ENCODE data around the gene MTCH1.
A peak's percentile ranks its signal among the peaks of the same experiment; 100 is the strongest.

MTCH1 gene

GRCh38 chr6:36989264-36989663, 3.3 kb upstream of the MTCH1 start:
- Mint-ChIP-seq H3K27me3 (ENCODE audit: low read depth) (peaks cover 23% of the 10 kb centered on the region), H3K4me1 (ENCODE audit: low read depth) (peaks cover 13% of the 10 kb centered on the region), H3K9me3 (no peaks in the 10 kb centered on the region), H3K27ac (no peak overlapping the region), H3K4me3 (no peak overlapping the region), H3K36me3 (ENCODE audit: low read depth) (no peaks in the 10 kb centered on the region)
- no peak for DNase-seq (ENCODE audit: low spot score)

- Mint-ChIP-seq H3K36me3 (ENCODE audit: low read depth) (peaks cover 4% of the 10 kb centered on the region), H3K9me3 (no peaks in the 10 kb centered on the region), H3K4me1 (ENCODE audit: low read depth) (peaks cover 17% of the 10 kb centered on the region), H3K27ac (peak overlapping the region; percentile 98), H3K27me3 (ENCODE audit: low read depth) (peaks cover 9% of the 10 kb centered on the region), H3K4me3 (peak overlapping the region; percentile 99)
- no peak for DNase-seq (ENCODE audit: low spot score)
Measured at GRCh38 chr6:36986704-36987047, 680 bp upstream of the MTCH1 start.

DNA sequence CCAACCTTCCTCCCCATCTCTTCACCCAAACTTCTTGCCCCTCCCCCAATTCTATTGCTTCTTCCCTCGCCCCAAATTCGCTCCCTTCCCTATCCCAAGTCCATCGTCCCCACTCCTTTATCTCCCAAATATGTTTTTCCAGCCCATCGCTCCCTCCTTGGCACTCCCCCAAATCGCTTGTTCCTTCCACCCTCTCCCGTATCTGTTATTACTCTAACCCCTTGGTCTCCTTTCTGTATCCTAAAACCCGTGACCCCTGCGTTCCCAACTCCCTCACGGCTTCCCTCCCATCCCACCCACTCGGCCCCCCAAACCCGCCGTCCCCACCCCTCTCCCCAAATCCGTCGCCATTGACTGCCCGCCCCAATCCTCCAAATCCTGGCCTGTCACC, 584 bp downstream of the MTCH1 start:
- Mint-ChIP-seq H3K4me3 (no peak overlapping the region), H3K9me3 (no peaks in the 10 kb centered on the region), H3K27ac (no peak overlapping the region), H3K36me3 (ENCODE audit: low read depth) (peaks cover 7% of the 10 kb centered on the region), H3K27me3 (ENCODE audit: low read depth) (peaks cover 2% of the 10 kb centered on the region), H3K4me1 (ENCODE audit: low read depth) (peaks cover 25% of the 10 kb centered on the region)
- no peak for DNase-seq (ENCODE audit: low spot score)

GRCh38 chr6:36984581-36985416, 1.2 kb downstream of the MTCH1 start:
- H3K9me3 Mint-ChIP-seq = no peaks in the 10 kb centered on the region
- H3K36me3 Mint-ChIP-seq (ENCODE audit: low read depth) = peaks cover 9% of the 10 kb centered on the region
- DNase-seq (ENCODE audit: low spot score) = peak; percentile 37
- peaks cover 2% of the 10 kb centered on the region for H3K27me3 Mint-ChIP-seq (ENCODE audit: low read depth)
- H3K4me1 Mint-ChIP-seq (ENCODE audit: low read depth) = peaks cover 28% of the 10 kb centered on the region
- H3K4me3 Mint-ChIP-seq = no peak overlapping the region
- H3K27ac Mint-ChIP-seq = no peak overlapping the region

GRCh38 chr6:36983538-36983937, 2.5 kb downstream of the MTCH1 start:
- no peak overlapping the region for H3K27ac Mint-ChIP-seq
- peaks cover 37% of the 10 kb centered on the region for H3K4me1 Mint-ChIP-seq (ENCODE audit: low read depth)
- no peak for DNase-seq (ENCODE audit: low spot score)
- no peaks in the 10 kb centered on the region for H3K9me3 Mint-ChIP-seq
- peaks cover 15% of the 10 kb centered on the region for H3K36me3 Mint-ChIP-seq (ENCODE audit: low read depth)
- no peak overlapping the region for H3K4me3 Mint-ChIP-seq
- no peaks in the 10 kb centered on the region for H3K27me3 Mint-ChIP-seq (ENCODE audit: low read depth)

- H3K4me3 Mint-ChIP-seq = no peak overlapping the region
- peaks cover 38% of the 10 kb centered on the region for H3K36me3 Mint-ChIP-seq (ENCODE audit: low read depth)
- DNase-seq (ENCODE audit: low spot score) = no peak
- no peaks in the 10 kb centered on the region for H3K27me3 Mint-ChIP-seq (ENCODE audit: low read depth)
- H3K27ac Mint-ChIP-seq = no peak overlapping the region
- no peaks in the 10 kb centered on the region for H3K9me3 Mint-ChIP-seq
- H3K4me1 Mint-ChIP-seq (ENCODE audit: low read depth) = peaks cover 26% of the 10 kb centered on the region
Measured at GRCh38 chr6:36980876-36981619, 4.9 kb downstream of the MTCH1 start.

- Mint-ChIP-seq H3K27me3 (ENCODE audit: low read depth) (no peaks in the 10 kb centered on the region), H3K9me3 (no peaks in the 10 kb centered on the region), H3K36me3 (ENCODE audit: low read depth) (peaks cover 46% of the 10 kb centered on the region), H3K4me1 (ENCODE audit: low read depth) (peaks cover 26% of the 10 kb centered on the region), H3K27ac (peak overlapping the region; percentile 34), H3K4me3 (no peak overlapping the region)
- DNase-seq (ENCODE audit: low spot score) = no peak
Measured at GRCh38 chr6:36980129-36980528, 5.9 kb downstream of the MTCH1 start.

DNA sequence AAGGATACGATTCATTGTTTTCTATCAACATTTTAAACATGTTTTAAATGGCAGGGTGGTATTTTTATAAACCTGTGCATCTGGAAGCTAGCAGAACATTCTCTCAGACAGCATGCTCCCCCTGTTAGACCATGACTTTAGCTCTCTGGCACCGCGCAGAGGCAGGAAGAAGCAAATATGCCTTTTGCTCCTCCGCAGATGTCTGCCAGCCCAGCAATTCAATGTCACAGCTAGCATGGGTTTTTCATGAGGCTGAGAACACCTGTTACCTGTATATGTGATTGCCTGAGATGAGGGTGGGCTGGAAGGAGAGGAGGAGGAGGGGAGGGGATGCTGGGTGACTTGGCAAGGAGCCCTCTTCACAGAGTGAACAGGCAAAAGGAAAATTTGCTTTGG, 6.7 kb downstream of the MTCH1 start:
- Mint-ChIP-seq H3K27me3 (ENCODE audit: low read depth) (no peaks in the 10 kb centered on the region), H3K36me3 (ENCODE audit: low read depth) (peaks cover 51% of the 10 kb centered on the region), H3K4me3 (no peak overlapping the region), H3K27ac (peak overlapping the region; percentile 9), H3K9me3 (no peaks in the 10 kb centered on the region), H3K4me1 (ENCODE audit: low read depth) (peaks cover 26% of the 10 kb centered on the region)
- no peak for DNase-seq (ENCODE audit: low spot score)

DNA sequence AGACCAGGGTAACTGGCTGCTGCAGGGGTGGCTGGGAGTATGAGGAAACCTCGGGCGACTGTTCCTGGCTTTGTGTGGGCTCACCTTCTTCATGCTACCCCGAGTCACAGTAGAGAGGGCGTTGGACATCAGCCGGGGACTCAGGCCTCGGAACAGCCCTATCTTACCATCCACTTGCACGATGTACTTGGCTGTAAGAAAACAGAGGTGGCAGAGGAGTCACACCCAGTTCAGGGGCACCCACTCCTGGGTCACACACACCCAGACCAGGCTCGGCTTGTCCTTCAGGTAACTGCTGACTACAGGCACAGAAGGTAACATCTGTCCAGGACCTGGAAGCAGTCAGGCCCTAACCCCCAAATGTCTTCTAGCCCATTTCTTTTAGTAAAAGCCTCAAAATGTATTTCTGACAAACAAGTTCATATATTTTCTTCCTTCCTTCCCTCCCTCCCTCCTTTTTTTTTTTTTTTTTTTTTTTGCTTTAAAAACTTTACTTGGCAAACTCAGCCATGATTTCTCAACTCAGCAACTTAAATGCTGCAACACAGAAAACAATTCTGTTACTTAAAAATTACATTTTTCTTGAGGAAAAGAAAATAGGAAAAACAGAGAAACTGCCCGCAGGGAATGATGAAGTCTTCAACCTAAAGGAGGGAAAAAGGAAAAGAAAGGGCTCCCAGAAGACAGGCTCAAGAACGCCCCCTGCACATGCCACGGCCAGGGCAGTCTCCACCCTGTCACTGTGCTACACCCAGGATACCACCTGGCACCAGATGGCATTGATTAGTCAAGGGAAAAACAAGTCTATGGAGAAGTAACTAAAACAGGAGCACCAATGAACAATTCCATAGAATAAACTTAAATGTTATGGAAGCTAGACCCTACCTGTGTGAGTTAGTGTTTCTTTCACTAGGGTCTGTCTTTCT, 7.3 kb downstream of the MTCH1 start:
- no peaks in the 10 kb centered on the region for H3K9me3 Mint-ChIP-seq
- DNase-seq (ENCODE audit: low spot score) = no peak
- peaks cover 26% of the 10 kb centered on the region for H3K4me1 Mint-ChIP-seq (ENCODE audit: low read depth)
- H3K27me3 Mint-ChIP-seq (ENCODE audit: low read depth) = no peaks in the 10 kb centered on the region
- no peak overlapping the region for H3K4me3 Mint-ChIP-seq
- no peak overlapping the region for H3K27ac Mint-ChIP-seq
- H3K36me3 Mint-ChIP-seq (ENCODE audit: low read depth) = peaks cover 57% of the 10 kb centered on the region

- no peak overlapping the region for H3K4me3 Mint-ChIP-seq
- H3K27me3 Mint-ChIP-seq (ENCODE audit: low read depth) = no peaks in the 10 kb centered on the region
- H3K4me1 Mint-ChIP-seq (ENCODE audit: low read depth) = peaks cover 26% of the 10 kb centered on the region
- no peak overlapping the region for H3K27ac Mint-ChIP-seq
- H3K9me3 Mint-ChIP-seq = no peaks in the 10 kb centered on the region
- H3K36me3 Mint-ChIP-seq (ENCODE audit: low read depth) = peaks cover 67% of the 10 kb centered on the region
- no peak for DNase-seq (ENCODE audit: low spot score)
Measured at GRCh38 chr6:36977470-36977941, 8.5 kb downstream of the MTCH1 start.

DNA sequence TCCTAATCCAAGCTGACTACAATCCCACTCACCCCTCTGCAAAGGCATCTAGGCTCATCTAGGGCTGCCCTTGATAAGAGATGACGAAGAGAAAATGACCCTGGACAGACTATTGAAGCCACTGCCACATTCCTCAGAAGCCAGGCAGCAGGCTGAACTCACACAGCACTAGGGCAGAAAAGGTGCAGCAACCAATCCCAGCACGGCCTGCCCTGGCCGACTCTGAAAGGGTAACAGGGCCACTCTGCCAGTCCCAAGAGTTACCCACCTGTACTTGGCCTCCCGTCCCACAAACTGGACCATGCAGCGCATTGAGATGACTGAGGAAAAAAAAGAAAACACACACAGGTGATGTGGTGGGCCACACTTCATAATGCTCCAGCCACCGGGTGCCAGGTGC, 9.1 kb downstream of the MTCH1 start:
- Mint-ChIP-seq H3K27ac (no peak overlapping the region), H3K4me1 (ENCODE audit: low read depth) (peaks cover 24% of the 10 kb centered on the region), H3K36me3 (ENCODE audit: low read depth) (peaks cover 71% of the 10 kb centered on the region), H3K9me3 (no peaks in the 10 kb centered on the region), H3K27me3 (ENCODE audit: low read depth) (no peaks in the 10 kb centered on the region), H3K4me3 (no peak overlapping the region)
- DNase-seq (ENCODE audit: low spot score) = no peak

DNA sequence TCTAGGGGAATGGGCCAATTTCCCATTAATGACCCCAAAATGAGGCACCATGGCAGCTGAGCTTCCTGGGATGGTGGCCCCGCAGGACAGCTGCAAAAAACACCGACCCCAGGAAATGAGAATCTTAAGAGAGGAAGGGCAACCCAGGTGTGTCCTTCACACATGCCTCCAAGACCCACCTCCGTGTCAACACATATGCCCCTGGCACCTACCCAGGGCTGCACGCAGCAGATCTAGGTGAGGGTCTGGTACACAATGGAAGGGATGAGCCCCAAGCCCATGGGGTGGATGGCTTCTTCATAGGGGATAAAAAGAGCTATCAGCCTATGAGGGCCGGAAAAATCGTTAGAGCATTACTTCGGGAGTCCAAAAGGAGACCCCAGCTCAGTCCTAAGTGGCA, 9.5 kb downstream of the MTCH1 start:
- Mint-ChIP-seq H3K27ac (no peak overlapping the region), H3K27me3 (ENCODE audit: low read depth) (no peaks in the 10 kb centered on the region), H3K4me3 (no peak overlapping the region), H3K36me3 (ENCODE audit: low read depth) (peaks cover 71% of the 10 kb centered on the region), H3K9me3 (no peaks in the 10 kb centered on the region), H3K4me1 (ENCODE audit: low read depth) (peaks cover 20% of the 10 kb centered on the region)
- DNase-seq (ENCODE audit: low spot score) = no peak

- peaks cover 77% of the 10 kb centered on the region for H3K36me3 Mint-ChIP-seq (ENCODE audit: low read depth)
- DNase-seq (ENCODE audit: low spot score) = no peak
- no peak overlapping the region for H3K27ac Mint-ChIP-seq
- H3K4me1 Mint-ChIP-seq (ENCODE audit: low read depth) = peaks cover 20% of the 10 kb centered on the region
- H3K4me3 Mint-ChIP-seq = no peak overlapping the region
- H3K27me3 Mint-ChIP-seq (ENCODE audit: low read depth) = no peaks in the 10 kb centered on the region
- H3K9me3 Mint-ChIP-seq = no peaks in the 10 kb centered on the region
Measured at GRCh38 chr6:36976007-36976264, 10.1 kb downstream of the MTCH1 start.
